Keratinocyte (primary cell): ENCODE measurements around the gene LYZL1. TPM values are rescaled to one million over a fixed set of nuclear protein-coding genes. Genes with fewer than 3 reads are reported as not detected.

Source experiments
- DNase-seq: peaks from one replicate; pipeline ENCODE4 v3.0.0-alpha.2; 2011; ENCODE audit warnings: low read depth, missing footprints, low spot score
- FAIRE-seq: peaks from 2 replicates; lab custom pipeline; 2011; peaks lifted over from hg19 to GRCh38; lab: Jason Lieb, UNC
- H2AFZ ChIP-seq: 2 replicates; pipeline ENCODE4 v1.6.0; 2012; ENCODE audit warnings: low read length, control low read depth, inconsistent platforms; ENCODE audit not compliant: control insufficient read depth
- H3K27ac ChIP-seq: 2 replicates; pipeline ENCODE4 v1.5.1; 2011; ENCODE audit warnings: low read length; ENCODE audit not compliant: control insufficient read depth, insufficient read depth
- H3K27me3 ChIP-seq: 3 replicates; pipeline ENCODE4 v1.6.0; 2011; ENCODE audit warnings: low read length; ENCODE audit not compliant: control insufficient read depth, insufficient read depth; ENCODE audit errors: extremely low read depth
- H3K36me3 ChIP-seq, 2 experiments: 2 replicates in 1 of 2; 3 replicates in 1 of 2; pipeline ENCODE4 v1.5.1; 2011; ENCODE audit warnings: low read length in 2 of 2, mild to moderate bottlenecking in 1 of 2; ENCODE audit not compliant: control insufficient read depth in 2 of 2, insufficient read depth in 2 of 2; ENCODE audit errors: extremely low read depth in 1 of 2
- H3K4me1 ChIP-seq: 3 replicates; pipeline ENCODE4 v1.5.1; 2011; ENCODE audit warnings: low read length; ENCODE audit not compliant: control insufficient read depth, insufficient read depth; ENCODE audit errors: extremely low read depth
- H3K4me2 ChIP-seq: 3 replicates; pipeline ENCODE4 v1.6.0; 2011; ENCODE audit warnings: low read depth, low read length; ENCODE audit not compliant: control insufficient read depth, insufficient read depth; ENCODE audit errors: extremely low read depth
- H3K4me3 ChIP-seq, 3 experiments: fragments of 200-600 bp in 1 of 3; sonication (generic) in 1 of 3; 2 replicates in 2 of 3; 3 replicates in 1 of 3; pipeline ENCODE4 v1.5.1; 2011 to 2016; ENCODE audit warnings: low read length in 3 of 3, mild to moderate bottlenecking in 3 of 3, control low read depth in 2 of 3, inconsistent platforms in 1 of 3, low read depth in 1 of 3, mixed read lengths in 1 of 3, mixed run types in 1 of 3, moderate library complexity in 1 of 3; ENCODE audit not compliant: control insufficient read depth in 2 of 3, insufficient read depth in 2 of 3; ENCODE audit errors: extremely low read depth in 1 of 3
- H3K79me2 ChIP-seq: 2 replicates; pipeline ENCODE4 v1.6.0; 2012; ENCODE audit warnings: low read length; ENCODE audit not compliant: control insufficient read depth, insufficient read depth
- H3K9ac ChIP-seq: 3 replicates; pipeline ENCODE4 v1.6.0; 2011; ENCODE audit warnings: low read length; ENCODE audit not compliant: control insufficient read depth, insufficient read depth; ENCODE audit errors: extremely low read depth
- H3K9me1 ChIP-seq: 3 replicates; pipeline ENCODE4 v1.6.0; 2011; ENCODE audit warnings: low read length; ENCODE audit not compliant: control insufficient read depth, insufficient read depth; ENCODE audit errors: extremely low read depth
- H3K9me3 ChIP-seq: 2 replicates; pipeline ENCODE4 v1.5.1; 2012; ENCODE audit warnings: low read depth, low read length; ENCODE audit not compliant: control insufficient read depth
- H4K20me1 ChIP-seq: 3 replicates; pipeline ENCODE4 v1.6.0; 2011; ENCODE audit warnings: low read length; ENCODE audit not compliant: control insufficient read depth, insufficient read depth; ENCODE audit errors: extremely low read depth
- CTCF ChIP-seq, 3 experiments: IDR thresholded peaks in 1 of 3; conservative IDR thresholded peaks in 1 of 3; optimal IDR thresholded peaks in 1 of 3; 2 replicates in 2 of 3; 3 replicates in 1 of 3; pipeline versions ENCODE3 to v1.5.1; 2011; ENCODE audit warnings: low read length in 3 of 3, mild to moderate bottlenecking in 3 of 3, moderate library complexity in 2 of 3, control low read depth in 1 of 3, inconsistent platforms in 1 of 3; ENCODE audit not compliant: insufficient read depth in 2 of 3; ENCODE audit errors: extremely low read depth in 1 of 3
- EZH2 ChIP-seq: IDR thresholded peaks from one replicate; pipeline ENCODE4 v1.6.1; 2012; ENCODE audit warnings: inconsistent platforms, mild to moderate bottlenecking, low read length, moderate library complexity
- dilution Hi-C: fragments of 300-500 bp; cut with MboI; formaldehyde crosslinking; loops from one replicate; pipeline ENCODE4 v1.7.0; 2020; ENCODE audit warnings: low sequenced_read_pairs; ENCODE audit not compliant: extremely low pct_ligation_motif_present
- polyA plus RNA-seq, 5 experiments: library from polyadenylated mRNA; depleted of rRNA in 3 of 5; stranded (reverse) in 3 of 5; stranded (forward) in 1 of 5; unstranded in 1 of 5; fragments of >200 nt; gene quantifications; 1 replicate in 1 of 5; 2 replicates in 3 of 5; 3 replicates in 1 of 5; pipeline versions ENCODE4 v1.2.1 to v1.2.3, GENCODE V29; 2011 to 2012; ENCODE audit warnings: missing spikeins in 2 of 5, low read depth in 1 of 5, low replicate concordance in 1 of 5

LYZL1 gene
- polyA plus RNA-seq, 1 donor (not counting 4 experiments of a cell fraction or from before 2014, with no cell fraction given): not detected

GRCh38 chr10:29301359-29301910, 12.6 kb downstream of the LYZL1 start:
- Histone ChIP-seq H3K9me1 (no peaks in the 10 kb centered on the region), H3K79me2 (no peaks in the 10 kb centered on the region), H3K4me3 (no peak overlapping the region), H3K9me3 (no peaks in the 10 kb centered on the region), H3K27me3 (peaks cover 5% of the 10 kb centered on the region), H3K4me1 (no peaks in the 10 kb centered on the region), H3K4me2 (no peak overlapping the region), H3K27ac (no peak overlapping the region), H3K9ac (no peak overlapping the region), H3K36me3 (no peaks in the 10 kb centered on the region), H4K20me1 (no peaks in the 10 kb centered on the region), H2AFZ (no peak overlapping the region)
- DNase-seq (no peak), FAIRE-seq (no peak)
- dilution Hi-C loops: loop anchor here (25.0 kb wide), 1 partner anchor 164 kb away; no protein-coding TSS in a partner anchor
- TF ChIP-seq EZH2: no peak
- TF ChIP-seq CTCF (optimal IDR thresholded peaks at IDR 0.05 in 1 of 3, IDR thresholded peaks at IDR 0.05 in 1 of 3, conservative IDR thresholded peaks at IDR 0.05 in 1 of 3; ENCODE audit: extremely low read depth in 1 of 3, insufficient read depth in 2 of 3, low read length in 3 of 3): no peak

- H3K9me3 ChIP-seq: no peaks in the 10 kb centered on the region
Observed at GRCh38 chr10:29302499-29302898, 13.6 kb downstream of the LYZL1 start.

More at GRCh38 chr10:29302499-29302898, 13.6 kb downstream of the LYZL1 start:
- H4K20me1 ChIP-seq: no peaks in the 10 kb centered on the region
- H3K36me3 ChIP-seq: no peaks in the 10 kb centered on the region
- H3K27me3 ChIP-seq: peaks cover 5% of the 10 kb centered on the region
- H3K79me2 ChIP-seq: no peaks in the 10 kb centered on the region
- H3K9ac ChIP-seq: no peak overlapping the region
- H3K4me1 ChIP-seq: no peaks in the 10 kb centered on the region
- FAIRE-seq: no peak
- no peak for DNase-seq
- no peak overlapping the region for H3K4me3 ChIP-seq
- no peaks in the 10 kb centered on the region for H3K9me1 ChIP-seq
- no peak overlapping the region for H2AFZ ChIP-seq
- TF ChIP-seq CTCF (optimal IDR thresholded peaks at IDR 0.05 in 1 of 3, IDR thresholded peaks at IDR 0.05 in 1 of 3, conservative IDR thresholded peaks at IDR 0.05 in 1 of 3; ENCODE audit: extremely low read depth in 1 of 3, insufficient read depth in 2 of 3, low read length in 3 of 3) (no peak), EZH2 (no peak)
- no peak overlapping the region for H3K27ac ChIP-seq
- no peak overlapping the region for H3K4me2 ChIP-seq
- dilution Hi-C loops: loop anchor here (25.0 kb wide), 1 partner anchor 165 kb away; no protein-coding TSS in a partner anchor
